ENCODE measurements around the gene ZNF408. TPM values are rescaled to one million over a fixed set of nuclear protein-coding genes. Genes with fewer than 3 reads are reported as not detected.

ZNF408 gene
- total and polyA plus RNA-seq, 2 of the 13 experiments (the other 11 are each of a cell fraction or from before 2014, with no cell fraction given), result 11.2 to 12.5 TPM

GRCh38 chr11:46719048-46719542 is 18.3 kb downstream of the ZNF408 start, which contains the start of gene F2 (continued):
- no peak for TF ChIP-seq ZNF18 (CRISPR knock-in tag; IDR thresholded peaks at IDR 0.05; ENCODE audit: insufficient replicate concordance)
- no peak for TF ChIP-seq PHB2 (IDR thresholded peaks at IDR 0.05; ENCODE audit: partially characterized antibody)
- no peak for TF ChIP-seq ZNF414 (CRISPR knock-in tag; IDR thresholded peaks at IDR 0.05)
- no peak for TF ChIP-seq ZNF30 (CRISPR knock-in tag; IDR thresholded peaks at IDR 0.05)
- TF ChIP-seq, protein P1, sequence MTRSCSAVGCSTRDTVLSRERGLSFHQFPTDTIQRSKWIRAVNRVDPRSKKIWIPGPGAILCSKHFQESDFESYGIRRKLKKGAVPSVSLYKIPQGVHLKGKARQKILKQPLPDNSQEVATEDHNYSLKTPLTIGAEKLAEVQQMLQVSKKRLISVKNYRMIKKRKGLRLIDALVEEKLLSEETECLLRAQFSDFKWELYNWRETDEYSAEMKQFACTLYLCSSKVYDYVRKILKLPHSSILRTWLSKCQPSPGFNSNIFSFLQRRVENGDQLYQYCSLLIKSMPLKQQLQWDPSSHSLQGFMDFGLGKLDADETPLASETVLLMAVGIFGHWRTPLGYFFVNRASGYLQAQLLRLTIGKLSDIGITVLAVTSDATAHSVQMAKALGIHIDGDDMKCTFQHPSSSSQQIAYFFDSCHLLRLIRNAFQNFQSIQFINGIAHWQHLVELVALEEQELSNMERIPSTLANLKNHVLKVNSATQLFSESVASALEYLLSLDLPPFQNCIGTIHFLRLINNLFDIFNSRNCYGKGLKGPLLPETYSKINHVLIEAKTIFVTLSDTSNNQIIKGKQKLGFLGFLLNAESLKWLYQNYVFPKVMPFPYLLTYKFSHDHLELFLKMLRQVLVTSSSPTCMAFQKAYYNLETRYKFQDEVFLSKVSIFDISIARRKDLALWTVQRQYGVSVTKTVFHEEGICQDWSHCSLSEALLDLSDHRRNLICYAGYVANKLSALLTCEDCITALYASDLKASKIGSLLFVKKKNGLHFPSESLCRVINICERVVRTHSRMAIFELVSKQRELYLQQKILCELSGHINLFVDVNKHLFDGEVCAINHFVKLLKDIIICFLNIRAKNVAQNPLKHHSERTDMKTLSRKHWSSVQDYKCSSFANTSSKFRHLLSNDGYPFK (CRISPR knock-in tag; IDR thresholded peaks at IDR 0.05; ENCODE audit: borderline replicate concordance), result 0 out of 2 replicates have a peak, but pooled peaks have one; percentile 36
- TF ChIP-seq FOXO1 (CRISPR knock-in tag; IDR thresholded peaks at IDR 0.05), result peak; percentile 85
- TF ChIP-seq, protein P2, sequence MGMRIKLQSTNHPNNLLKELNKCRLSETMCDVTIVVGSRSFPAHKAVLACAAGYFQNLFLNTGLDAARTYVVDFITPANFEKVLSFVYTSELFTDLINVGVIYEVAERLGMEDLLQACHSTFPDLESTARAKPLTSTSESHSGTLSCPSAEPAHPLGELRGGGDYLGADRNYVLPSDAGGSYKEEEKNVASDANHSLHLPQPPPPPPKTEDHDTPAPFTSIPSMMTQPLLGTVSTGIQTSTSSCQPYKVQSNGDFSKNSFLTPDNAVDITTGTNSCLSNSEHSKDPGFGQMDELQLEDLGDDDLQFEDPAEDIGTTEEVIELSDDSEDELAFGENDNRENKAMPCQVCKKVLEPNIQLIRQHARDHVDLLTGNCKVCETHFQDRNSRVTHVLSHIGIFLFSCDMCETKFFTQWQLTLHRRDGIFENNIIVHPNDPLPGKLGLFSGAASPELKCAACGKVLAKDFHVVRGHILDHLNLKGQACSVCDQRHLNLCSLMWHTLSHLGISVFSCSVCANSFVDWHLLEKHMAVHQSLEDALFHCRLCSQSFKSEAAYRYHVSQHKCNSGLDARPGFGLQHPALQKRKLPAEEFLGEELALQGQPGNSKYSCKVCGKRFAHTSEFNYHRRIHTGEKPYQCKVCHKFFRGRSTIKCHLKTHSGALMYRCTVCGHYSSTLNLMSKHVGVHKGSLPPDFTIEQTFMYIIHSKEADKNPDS (CRISPR knock-in tag; IDR thresholded peaks at IDR 0.05), result 0 out of 2 replicates have a peak, but pooled peaks have one; percentile 17
- TF ChIP-seq, protein P3, sequence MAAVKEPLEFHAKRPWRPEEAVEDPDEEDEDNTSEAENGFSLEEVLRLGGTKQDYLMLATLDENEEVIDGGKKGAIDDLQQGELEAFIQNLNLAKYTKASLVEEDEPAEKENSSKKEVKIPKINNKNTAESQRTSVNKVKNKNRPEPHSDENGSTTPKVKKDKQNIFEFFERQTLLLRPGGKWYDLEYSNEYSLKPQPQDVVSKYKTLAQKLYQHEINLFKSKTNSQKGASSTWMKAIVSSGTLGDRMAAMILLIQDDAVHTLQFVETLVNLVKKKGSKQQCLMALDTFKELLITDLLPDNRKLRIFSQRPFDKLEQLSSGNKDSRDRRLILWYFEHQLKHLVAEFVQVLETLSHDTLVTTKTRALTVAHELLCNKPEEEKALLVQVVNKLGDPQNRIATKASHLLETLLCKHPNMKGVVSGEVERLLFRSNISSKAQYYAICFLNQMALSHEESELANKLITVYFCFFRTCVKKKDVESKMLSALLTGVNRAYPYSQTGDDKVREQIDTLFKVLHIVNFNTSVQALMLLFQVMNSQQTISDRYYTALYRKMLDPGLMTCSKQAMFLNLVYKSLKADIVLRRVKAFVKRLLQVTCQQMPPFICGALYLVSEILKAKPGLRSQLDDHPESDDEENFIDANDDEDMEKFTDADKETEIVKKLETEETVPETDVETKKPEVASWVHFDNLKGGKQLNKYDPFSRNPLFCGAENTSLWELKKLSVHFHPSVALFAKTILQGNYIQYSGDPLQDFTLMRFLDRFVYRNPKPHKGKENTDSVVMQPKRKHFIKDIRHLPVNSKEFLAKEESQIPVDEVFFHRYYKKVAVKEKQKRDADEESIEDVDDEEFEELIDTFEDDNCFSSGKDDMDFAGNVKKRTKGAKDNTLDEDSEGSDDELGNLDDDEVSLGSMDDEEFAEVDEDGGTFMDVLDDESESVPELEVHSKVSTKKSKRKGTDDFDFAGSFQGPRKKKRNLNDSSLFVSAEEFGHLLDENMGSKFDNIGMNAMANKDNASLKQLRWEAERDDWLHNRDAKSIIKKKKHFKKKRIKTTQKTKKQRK (IDR thresholded peaks at IDR 0.05; ENCODE audit: low read length), result no peak
- TF ChIP-seq, protein P4, sequence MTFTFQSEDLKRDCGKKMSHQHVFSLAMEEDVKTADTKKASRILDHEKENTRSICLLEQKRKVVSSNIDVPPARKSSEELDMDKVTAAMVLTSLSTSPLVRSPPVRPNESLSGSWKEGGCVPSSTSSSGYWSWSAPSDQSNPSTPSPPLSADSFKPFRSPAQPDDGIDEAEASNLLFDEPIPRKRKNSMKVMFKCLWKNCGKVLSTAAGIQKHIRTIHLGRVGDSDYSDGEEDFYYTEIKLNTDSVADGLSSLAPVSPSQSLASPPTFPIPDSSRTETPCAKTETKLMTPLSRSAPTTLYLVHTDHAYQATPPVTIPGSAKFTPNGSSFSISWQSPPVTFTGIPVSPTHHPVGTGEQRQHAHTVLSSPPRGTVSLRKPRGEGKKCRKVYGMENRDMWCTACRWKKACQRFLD (CRISPR knock-in tag; IDR thresholded peaks at IDR 0.05; ENCODE audit: borderline replicate concordance), result no peak
- TF ChIP-seq, protein P5, sequence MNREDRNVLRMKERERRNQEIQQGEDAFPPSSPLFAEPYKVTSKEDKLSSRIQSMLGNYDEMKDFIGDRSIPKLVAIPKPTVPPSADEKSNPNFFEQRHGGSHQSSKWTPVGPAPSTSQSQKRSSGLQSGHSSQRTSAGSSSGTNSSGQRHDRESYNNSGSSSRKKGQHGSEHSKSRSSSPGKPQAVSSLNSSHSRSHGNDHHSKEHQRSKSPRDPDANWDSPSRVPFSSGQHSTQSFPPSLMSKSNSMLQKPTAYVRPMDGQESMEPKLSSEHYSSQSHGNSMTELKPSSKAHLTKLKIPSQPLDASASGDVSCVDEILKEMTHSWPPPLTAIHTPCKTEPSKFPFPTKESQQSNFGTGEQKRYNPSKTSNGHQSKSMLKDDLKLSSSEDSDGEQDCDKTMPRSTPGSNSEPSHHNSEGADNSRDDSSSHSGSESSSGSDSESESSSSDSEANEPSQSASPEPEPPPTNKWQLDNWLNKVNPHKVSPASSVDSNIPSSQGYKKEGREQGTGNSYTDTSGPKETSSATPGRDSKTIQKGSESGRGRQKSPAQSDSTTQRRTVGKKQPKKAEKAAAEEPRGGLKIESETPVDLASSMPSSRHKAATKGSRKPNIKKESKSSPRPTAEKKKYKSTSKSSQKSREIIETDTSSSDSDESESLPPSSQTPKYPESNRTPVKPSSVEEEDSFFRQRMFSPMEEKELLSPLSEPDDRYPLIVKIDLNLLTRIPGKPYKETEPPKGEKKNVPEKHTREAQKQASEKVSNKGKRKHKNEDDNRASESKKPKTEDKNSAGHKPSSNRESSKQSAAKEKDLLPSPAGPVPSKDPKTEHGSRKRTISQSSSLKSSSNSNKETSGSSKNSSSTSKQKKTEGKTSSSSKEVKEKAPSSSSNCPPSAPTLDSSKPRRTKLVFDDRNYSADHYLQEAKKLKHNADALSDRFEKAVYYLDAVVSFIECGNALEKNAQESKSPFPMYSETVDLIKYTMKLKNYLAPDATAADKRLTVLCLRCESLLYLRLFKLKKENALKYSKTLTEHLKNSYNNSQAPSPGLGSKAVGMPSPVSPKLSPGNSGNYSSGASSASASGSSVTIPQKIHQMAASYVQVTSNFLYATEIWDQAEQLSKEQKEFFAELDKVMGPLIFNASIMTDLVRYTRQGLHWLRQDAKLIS (CRISPR knock-in tag; IDR thresholded peaks at IDR 0.05), result peak; percentile 84
- no peak; the same call in 1 of the 2 replicates for TF ChIP-seq ZNF709 (CRISPR knock-in tag; IDR thresholded peaks at IDR 0.05)
- TF ChIP-seq NFE2L1 (CRISPR knock-in tag; IDR thresholded peaks at IDR 0.05; ENCODE audit: borderline replicate concordance), result no peak
